ENCODE measurements around the gene ENC1. TPM values are rescaled to one million over a fixed set of nuclear protein-coding genes. Genes with fewer than 3 reads are reported as not detected.

The ENC1 gene
- total RNA-seq, 1 donor from 2014 or later: 23.2 TPM

DNA sequence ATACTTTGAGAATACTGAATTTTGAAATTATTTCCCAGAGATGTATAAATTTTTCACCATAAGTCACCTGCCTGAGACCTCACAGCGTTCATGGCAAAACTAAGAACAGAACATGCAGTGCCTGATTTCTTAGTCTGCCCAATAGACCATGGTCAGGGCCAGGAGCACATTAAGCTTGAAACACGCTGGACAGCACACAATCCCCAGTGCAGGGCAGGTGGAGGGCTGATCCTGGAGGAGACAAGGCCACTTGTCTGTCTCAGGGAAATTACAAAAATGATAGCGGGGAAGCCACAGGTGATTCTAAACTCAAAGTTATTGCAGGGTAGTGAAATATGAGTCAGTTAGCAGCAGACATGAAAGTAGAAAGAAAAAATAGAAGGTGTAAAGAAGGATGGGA, 18.6 kb upstream of the ENC1 start:
- no peak for DNase-seq (ENCODE audit: low read depth)

DNA sequence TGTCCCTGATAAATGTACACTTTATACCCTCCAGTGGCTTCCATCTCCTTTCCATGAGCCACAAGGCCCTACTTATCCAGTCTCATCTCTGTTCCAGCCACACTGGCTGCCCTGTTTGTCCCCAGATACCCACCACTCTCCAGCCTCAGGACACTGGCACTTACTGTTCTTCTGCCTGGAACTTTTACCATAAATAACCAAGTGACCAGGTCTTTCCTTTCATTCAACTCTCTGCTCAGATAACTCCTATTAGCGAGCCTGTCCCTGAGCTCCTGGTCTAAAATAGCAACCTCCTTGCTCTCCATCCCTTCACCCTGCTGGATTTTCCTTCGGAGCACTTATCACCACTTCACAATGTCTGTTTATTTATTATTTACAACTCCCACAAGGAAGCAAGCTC, 16.6 kb upstream of the ENC1 start:
- no peak for DNase-seq (ENCODE audit: low read depth)

DNA sequence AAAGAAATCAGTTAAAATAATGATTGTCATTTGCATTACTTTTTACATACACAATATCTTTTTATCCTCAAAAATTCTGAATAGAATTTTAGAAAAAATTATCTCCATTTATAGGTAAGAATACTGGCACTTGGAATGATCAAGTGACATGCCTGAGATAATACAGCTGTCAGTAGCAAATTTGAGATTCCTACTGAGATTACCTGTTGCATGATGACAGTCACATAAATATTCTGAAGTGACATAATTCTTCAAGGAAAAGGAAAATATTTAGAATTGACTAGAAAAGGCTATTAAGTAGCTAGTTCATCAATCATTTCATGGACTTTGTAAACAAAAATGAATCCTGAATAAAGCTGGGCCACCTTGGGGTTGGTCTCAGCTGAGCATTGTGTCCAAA, 15.2 kb upstream of the ENC1 start:
- DNase-seq (ENCODE audit: low read depth): no peak

DNA sequence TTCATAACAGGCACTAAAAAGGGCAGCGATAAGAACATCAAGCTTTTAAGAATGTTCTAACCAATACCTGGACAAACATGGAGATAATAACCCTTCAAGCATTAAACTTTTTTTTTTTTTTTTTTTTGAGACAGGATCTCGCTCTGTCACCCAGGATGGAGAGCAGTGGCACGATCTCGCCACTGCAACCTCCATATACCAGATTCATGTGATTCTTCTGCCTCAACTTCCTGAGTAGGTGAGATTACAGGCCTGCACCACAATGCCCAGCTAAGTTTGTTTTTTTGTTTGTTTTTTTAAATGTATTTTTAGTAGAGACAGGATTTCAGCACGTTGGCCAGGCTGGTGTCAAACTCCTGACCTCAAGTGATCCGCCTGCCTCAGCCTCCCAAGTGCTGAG, 14.7 kb upstream of the ENC1 start:
- no peak for DNase-seq (ENCODE audit: low read depth)

DNA sequence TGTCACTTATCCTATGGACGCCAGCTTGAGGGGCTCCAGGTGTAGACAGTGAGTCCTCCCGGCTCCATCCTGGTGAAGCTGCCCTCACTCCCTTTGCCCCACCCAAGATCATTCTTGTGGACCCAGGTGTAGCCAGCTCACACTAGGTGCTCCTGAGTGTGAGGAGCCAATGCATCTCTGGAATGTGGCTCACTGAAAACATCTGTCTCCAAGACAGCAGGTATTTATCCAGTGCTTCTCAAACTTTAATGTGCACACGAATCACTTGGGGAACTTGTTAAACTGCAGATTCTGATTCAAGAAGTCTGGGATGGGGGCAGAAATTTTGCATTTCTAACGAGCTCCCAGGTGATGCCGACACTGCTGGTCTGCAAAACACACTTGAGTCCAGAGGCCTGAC, 13.5 kb upstream of the ENC1 start:
- no peak for DNase-seq (ENCODE audit: low read depth)

DNA sequence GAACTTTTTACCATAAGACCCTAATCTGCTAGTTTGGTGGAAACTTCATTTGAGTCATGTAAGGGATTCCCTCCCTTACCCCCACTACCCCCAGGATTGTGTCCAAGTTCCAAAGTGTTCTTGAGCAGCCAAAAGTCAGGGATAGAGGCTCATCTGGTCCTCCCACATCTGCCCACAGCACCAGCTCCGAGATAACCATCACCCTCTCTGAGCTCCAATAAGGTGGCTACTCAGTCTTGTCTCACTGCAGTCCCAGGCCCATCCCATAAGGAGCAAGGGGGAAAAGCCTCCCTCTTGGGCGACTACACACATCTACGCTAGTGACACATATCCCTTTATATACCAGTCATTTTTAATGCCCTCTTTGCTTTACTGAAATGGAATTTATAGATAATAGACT, 12.0 kb upstream of the ENC1 start:
- no peak for DNase-seq (ENCODE audit: low read depth)

DNA sequence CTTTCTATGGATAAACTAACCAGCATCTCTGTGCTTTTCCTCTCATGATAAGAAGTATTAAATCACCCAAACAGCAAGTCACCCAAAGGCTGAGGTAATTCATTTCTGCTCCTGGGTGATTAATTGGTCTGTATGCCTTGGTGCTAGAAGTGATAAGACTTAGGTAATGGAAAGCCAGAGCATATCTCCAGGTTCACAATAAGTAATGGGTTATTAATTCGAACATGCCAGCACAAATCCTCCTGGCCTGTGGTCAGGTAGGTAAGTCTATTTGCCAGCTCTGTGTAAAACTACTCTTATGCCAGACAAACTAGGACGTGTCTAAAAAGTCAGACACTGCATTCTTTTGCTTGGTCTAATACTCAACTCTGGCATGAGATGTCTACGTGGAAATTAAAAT, 11.2 kb upstream of the ENC1 start:
- DNase-seq (ENCODE audit: low read depth): no peak

DNA sequence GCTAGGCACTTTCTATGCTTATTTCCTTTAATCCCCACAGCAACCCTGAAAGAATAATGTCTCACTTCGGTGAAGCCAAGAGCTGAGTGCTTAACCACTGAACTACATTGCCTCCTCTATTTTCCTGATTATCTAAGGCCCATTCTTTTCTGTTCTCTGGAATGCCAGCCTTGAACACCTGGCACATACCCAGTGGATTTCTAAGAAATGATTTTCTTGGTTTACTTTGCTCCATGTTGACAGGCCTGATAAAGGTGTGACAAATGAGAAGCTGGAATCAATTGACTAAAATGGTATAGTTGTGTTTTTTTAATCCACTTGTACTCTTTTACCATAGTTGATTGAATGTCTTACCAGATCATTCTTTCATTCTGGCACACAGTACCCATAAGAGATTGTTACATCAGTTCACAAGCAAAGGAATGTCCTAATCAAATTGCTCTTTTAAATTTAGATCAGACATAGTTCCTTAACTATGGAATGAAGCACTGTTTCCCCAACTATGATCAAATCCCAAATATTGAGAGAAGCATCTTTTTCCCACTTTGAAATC, 9.0 kb upstream of the ENC1 start:
- DNase-seq (ENCODE audit: low read depth): no peak

DNA sequence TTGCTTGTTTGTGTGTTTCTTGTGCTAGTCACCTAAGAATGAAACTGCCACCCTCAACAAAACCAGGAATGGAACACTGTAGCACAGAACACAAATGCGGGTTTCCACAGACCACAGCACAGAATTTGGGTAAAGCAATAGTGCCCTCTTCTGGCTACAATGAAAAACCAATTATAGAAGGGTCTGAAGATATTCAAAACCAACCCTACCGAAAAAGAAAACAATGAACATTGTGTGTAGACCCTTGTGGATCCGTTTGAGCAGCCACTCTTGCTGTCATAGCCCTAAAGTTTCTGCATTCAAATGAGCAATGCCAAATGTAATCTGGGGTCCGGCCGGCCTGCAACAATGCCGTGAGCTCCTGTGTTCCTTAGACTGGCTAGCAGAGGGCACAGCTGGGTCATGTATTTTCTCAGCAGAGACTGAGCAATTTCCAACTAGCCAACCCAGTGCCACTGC, 8.3 kb upstream of the ENC1 start:
- DNase-seq (ENCODE audit: low read depth): peak; percentile 81

DNA sequence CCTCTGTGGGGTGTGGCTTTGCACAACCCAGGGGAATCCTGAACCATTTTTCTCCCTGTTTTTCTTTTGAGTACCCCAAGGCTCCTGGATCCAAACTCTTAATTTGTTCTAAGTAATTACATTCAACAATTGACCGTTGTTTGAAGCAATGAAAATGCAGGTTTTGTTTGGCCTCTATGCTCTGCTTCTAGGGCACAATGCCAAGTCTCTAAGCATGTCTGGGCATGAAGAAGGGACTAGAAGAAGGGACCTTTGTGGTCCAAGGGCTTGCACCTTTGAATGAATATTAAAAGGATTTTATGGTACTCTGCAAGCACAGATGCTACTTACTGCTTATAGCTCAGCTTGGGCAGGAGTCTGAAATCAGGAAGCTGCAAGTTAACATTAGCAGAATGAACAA, 6.6 kb upstream of the ENC1 start:
- DNase-seq (ENCODE audit: low read depth): no peak

DNA sequence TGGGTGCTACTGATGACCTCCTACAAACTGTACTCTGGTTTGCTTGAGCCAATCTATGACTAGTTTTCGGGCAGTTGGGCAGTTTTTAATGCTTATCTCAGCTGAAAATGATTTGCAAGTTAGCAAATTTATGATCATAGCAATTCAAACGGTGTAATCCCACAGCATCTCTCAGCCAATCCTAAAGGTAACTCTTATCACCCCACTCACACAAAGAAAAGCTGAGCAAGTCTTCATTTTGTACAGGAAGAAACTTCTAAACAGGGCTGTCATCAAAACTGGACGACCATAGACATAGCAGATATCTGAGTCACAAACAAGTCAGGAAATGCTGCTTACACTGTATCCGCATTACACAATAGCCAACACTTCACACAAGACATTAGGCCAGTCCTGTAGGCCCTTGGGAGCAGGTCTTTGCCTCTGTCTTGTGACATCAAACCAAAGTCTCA, 2.6 kb upstream of the ENC1 start:
- DNase-seq (ENCODE audit: low read depth): peak; percentile 59

DNA sequence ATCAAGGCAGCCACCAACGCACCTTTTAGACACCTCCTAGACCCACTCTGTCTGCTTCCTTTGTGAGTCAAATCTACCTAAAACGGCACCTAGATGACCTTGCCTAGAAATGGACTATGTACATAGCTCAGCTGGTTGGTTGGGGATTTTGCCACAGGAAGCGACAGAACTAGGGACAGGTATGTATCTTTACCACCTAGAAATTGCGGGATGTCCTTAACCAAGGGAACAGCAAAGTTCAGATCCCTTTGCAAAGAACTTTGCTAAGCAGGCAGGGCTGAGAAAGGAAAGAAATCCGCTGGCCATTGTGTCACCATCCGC, 2.0 kb upstream of the ENC1 start:
- no peak for DNase-seq (ENCODE audit: low read depth)

DNA sequence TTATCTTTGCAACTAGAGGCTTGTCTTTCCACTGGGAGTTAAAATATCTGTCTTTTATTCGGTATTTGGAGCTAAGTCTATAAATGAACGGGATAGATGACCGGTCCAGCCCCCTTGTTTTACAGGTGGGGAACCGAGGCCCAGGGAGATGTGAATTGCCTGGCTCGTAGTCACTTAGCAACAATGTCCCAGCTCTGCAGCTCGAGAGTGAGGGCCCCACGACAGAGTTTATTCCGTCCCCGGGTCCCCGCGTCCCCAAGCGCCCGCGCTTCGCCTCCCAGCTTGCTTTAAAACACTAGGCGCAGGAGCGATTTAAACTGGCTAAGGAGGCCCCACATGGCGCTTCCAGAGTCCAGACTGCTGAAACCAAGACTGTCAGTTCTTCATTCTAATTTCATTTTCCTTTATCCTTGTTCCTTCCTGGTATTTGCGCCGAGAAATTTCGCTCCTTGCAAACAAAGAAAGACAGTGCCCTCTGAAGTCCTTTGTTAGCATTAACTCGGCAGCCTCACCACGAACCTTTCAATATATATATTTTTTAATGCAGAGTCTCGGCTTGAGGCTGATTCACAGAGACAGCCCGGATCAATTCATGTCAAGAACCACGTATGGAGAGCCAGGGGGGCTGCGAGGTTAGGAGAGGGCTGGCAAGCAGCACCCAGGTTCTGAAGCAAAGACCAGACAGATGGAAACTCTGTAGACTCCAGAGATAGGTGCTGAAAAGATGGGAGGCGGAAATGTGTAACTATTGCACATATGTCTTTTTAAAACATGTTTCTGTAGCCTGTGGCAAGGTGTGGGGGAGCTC, 1.4 kb upstream of the ENC1 start:
- peak; percentile 87 for DNase-seq (ENCODE audit: low read depth)

DNA sequence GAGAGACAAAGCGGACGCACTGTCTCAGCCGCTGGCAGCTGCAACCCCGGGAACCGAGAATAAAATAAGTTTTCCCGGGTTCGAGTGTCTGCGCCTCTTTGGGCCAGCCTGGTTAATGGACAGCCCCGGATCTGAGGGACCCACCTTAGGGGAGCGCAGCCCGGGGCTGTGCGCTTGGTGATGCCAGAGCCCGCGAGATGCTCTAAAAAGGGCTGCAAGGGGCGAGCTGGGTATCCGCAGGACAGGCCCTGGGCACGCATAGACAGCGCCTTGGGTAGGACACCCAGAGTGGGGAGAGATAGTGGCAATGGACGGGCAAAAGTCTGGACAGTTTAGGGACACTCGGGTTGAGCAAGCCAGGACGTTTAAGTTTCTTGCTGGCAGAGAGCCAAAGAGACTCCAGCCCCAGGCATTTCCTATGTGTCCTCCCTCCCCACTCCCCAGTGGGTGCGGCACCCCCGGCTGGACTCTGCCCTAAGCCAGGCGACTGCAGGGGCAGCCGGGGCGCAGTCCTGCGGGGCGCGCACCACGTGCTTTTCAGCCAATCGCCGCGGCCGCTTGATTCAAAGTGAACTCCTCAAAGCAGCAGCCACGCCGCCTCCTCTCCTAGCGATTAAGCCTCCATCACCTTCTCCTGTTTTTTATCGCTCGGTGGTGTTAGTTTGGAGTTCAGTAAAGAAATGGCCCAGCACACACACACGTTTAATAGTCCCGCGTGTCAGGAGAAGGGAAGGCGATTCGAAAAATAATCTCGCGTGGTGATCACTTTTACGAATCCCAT, 616 bp upstream of the ENC1 start:
- peak; percentile 88 for DNase-seq (ENCODE audit: low read depth)

DNA sequence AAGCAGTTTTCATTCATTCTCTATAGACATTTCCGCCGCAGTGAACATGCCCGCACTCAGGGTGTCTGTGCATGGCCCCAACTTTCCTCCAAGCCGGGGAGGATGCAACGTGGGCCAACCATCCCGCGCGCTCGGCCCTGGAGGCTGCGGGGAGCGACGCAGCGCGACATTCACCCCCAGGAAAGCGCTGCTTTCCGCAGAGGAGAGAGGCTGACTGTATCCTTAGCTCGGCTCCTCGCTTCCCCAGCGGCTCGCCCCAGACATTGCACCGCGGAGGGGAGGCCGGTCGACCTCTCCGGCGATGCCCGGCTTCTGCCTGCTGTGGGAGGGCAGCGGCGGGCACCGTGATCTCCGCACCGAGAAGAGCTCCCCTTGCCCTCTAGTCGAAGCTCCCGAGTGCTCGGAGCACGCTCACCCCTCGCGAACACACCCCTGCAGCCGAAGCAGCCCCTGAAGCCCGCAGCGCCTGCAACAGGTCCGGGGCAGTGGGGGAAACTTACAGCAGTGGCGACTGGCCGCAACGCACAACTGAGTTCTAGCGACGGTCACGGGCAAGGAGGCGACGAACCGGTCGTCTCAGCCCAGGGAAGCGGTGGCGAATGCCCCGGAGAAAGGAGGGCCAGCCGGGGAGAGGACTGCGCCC, 600 bp downstream of the ENC1 start:
- DNase-seq (ENCODE audit: low read depth): peak; percentile 67

DNA sequence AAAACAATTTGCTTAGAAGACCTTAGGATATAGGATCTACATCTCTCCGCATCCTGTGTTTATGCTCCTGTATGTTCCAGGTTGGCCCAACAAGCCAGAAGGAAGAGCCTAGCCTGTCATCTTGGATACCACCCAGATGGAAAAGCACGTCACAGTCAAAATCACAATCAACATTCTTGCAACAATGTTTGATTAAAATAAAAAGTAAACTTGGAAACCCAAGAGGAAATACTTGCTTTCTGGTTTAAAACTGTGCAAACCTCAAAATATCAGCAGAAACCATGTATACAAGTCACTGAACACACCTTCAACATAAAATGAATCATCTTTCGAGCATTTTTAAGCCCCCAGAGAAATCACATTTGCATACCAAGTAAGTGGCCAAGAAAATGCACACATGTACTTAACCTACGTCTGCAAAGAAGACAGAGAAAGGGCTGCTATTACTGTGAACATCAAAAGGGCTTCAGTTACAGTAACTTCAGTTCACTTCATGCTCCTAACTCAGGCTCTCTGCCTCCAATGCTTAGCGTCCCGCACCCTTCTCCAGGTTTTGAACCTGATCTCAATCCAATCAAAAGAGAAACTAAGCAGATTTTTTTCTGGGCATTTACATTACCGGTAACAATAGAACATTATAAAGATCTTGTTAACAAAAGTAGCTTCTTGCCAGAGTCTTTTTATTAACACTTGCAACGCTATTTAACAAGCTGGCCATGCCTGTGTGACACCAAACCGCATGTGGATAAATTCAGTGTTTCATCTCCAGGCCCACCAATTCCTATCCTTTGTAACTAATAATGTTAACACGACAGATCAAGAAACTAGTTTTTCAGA, 1.3 kb downstream of the ENC1 start:
- no peak for DNase-seq (ENCODE audit: low read depth)

DNA sequence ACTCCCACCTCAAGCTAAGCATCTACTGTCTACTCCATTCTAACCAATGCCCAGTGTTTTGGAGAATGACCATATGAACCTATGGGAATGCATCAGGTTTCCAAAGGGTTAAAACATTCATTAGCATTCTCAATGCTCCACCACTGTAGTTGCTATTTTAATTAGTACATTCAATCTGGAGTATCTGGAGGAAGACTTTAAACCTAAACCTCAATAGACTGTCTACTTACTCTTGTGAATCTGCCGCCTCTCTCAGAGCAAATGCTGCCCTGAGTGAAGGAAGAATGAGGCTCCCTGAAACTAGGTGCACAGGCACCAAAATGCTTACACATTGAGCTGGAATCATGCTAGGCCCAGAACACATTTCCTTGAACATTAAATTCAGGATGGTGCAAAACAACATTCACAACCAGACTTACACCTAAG, 2.0 kb downstream of the ENC1 start:
- no peak for DNase-seq (ENCODE audit: low read depth)

DNA sequence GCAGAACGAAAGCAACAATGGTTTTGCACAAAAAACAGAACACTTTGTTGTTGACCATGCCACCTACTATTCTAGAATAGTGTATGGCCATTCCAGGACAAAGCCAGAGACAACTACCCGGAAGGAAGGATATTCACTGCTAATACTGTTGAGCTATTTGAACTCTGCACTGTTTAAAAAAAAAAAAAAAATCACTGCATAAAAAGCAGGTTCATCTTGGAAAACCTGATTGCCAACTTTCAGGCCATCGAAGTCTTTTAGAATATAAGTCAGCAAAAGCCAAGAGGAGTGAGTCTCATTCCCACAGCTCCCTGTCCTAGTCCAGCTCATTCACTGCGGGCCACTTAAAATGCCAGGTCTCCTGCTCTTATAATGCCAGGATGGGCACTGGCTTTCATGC, 4.0 kb downstream of the ENC1 start:
- no peak for DNase-seq (ENCODE audit: low read depth)

DNA sequence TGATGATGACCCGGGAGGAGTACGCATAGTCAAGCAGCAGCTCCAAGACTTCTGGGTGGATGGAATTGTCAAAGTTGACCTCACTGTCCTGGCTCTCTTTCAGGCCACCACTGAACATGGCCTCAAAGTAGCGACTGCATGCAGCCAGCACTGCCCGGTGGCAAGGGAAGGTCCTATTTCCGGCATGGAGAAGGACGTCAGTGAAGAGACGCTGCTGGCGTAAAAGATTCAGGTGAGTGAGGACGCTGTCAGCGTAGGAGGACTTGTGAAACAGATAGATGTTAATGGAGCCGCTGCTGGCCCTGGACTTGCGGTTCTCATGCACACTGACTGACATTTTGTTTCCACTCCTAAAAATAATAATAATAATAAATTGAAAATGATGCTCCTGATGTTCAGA, 4.4 kb downstream of the ENC1 start:
- DNase-seq (ENCODE audit: low read depth): no peak

DNA sequence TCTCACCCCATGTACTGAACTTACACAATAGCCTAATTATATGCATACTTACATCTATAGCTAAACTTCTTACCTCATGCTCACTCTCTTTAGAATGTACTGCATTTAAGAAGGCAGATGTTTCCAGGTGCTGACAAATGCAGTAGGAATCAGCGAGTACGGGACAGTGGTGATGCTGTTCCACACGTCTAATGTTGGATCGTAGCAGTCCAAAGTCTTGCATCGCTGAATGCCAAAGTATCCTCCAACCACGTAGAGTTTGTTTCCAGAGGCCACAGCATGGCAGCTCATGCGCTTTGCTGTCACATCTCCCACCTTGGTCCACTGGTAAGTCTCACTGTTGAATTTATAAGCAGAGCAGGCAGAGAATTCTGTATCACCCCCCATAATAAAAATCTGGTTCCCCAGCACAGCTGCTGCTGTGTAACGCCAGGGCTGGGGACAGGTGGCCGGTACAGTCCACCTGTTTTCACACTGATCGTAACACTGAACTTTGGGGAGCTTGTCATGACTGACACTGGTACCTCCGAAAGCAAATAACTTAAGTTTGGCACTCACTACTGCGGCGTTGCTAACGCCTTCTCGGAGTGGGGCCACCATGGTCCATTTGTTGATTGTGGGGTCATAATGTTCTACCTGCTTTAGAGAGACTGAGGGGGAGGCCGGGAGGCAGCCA, 5.8 kb downstream of the ENC1 start:
- no peak for DNase-seq (ENCODE audit: low read depth)
